ENCODE data around the gene PEX1.
"Not testable (repeated sequence)": the region's sequence is repeated elsewhere in the genome, so short reads cannot be mapped to it uniquely, and the experiment has no call there.

Gene PEX1

GRCh38 chr7:92504563-92504962, 23.8 kb downstream of the PEX1 start:
- no peak for DNase-seq (ENCODE audit: low spot score)

- no peak for DNase-seq (ENCODE audit: low spot score)
These were observed 24.6 kb downstream of the PEX1 start for GRCh38 chr7:92503767-92504166.

- DNase-seq (ENCODE audit: low spot score) = no peak
These were observed 29.8 kb downstream of the PEX1 start for GRCh38 chr7:92498557-92498956.

- no peak for DNase-seq (ENCODE audit: low spot score)
These were observed 31.4 kb downstream of the PEX1 start for GRCh38 chr7:92496876-92497275.

- DNase-seq (ENCODE audit: low spot score) = no peak
These were observed 38.7 kb downstream of the PEX1 start for GRCh38 chr7:92489634-92490033.

DNA sequence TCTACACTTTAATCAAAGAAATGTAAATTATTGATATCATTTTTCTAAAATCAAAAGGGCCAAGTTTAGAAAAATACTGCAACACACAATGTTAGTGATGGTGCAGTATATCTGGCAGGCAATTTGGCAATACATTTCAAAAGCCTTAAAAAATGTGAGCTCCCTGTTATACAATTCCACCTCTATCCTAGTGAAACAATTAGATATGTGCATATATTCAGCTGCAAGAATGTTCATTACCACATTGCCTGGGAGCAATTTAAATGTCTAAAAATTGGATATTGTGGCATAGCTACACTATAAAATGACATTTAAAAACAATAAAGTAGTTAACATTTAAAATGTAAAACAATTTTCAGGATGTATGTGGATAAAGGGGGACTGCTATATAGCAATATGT, 40.5 kb downstream of the PEX1 start:
- no peak for DNase-seq (ENCODE audit: low spot score)

DNA sequence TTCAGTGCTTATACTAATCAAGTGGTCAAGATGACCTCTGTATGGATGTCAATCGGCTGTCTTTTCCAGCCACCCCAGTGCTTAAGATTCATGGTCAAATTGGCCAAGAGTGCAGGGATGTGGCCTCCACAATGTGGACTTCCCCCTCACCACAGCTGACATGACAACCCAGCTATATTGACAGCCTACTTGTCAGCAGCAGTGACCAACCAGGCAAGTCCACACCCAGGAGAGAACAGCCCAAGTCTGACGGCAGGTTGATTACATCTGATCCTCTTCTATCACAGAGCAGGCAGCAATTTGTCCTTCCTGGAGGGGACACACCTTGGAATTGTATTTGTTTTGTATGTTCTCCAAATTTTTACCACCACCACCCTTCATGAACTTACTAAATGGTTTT, 42.3 kb downstream of the PEX1 start:
- DNase-seq (ENCODE audit: low spot score) = no peak

DNA sequence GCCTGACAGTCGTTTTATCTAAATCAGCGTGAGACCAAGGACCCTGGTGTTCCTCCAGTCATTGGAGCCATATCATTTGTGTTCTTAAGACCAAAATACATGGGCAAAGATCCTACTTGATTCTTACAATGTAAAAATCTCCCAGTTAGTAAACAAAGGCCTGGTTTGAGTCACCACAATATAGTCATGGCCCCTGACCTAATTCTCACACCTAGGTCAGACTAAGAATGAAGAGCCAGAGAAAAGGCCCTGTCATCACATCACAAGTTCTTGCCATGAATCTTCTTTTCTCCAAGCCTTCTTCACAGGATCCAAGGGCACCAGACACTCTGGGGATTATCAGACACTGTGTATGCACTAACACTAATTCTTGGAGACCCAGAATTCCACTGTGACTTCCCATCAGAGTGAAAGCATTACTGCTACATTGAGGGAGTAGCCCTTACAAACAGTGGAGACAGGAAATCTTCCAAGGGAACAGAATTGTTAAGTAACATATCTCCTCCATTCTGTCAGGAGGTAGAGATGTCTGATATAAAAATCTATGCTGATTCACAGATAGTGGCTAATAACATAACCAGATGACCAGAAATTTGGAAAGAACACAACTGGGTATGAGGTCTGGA, 42.9 kb downstream of the PEX1 start:
- no peak for DNase-seq (ENCODE audit: low spot score)

- not testable (repeated sequence) for DNase-seq (ENCODE audit: low spot score)
These were observed 44.1 kb downstream of the PEX1 start for GRCh38 chr7:92484226-92484625.

DNA sequence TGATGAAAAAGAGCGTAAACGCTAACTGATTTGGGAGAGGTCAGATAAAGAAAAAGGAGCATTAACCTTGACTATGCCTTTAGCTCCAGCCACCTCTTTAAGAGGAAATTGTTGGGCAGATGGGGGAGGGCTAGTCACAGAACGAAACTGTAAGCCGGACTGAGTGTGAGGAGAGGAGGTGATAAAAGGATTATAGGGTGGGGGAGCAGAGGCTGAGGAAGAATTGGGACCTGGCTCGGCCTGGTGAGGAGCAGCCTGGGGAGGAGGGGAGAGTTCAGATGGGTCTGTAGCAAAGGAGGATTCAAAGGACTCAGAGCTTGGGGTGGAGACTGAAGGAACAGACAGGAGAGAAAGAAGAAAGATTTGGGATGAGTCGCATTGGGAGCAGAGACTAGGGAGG, 44.7 kb downstream of the PEX1 start:
- DNase-seq (ENCODE audit: low spot score) = not testable (repeated sequence)

DNA sequence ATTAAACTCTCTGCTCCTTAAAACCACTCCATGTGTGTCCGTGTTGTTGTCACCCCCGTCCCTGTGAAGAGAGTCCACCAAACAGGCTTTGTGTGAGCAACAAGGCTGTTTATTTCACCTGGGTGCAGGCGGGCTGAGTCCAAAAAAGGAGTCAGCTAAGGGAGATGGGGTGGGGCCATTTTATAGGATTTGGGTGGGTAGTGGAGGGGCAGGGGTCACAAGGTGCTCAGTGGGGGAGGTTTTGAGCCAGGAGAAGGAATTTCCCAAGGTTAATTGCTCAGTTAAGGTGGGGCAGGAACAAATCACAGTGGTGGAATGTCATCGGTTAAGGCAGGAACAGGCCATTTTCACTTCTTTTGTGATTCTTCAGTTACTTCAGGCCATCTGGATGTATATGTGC, 49.2 kb downstream of the PEX1 start:
- not testable (repeated sequence) for DNase-seq (ENCODE audit: low spot score)

DNA sequence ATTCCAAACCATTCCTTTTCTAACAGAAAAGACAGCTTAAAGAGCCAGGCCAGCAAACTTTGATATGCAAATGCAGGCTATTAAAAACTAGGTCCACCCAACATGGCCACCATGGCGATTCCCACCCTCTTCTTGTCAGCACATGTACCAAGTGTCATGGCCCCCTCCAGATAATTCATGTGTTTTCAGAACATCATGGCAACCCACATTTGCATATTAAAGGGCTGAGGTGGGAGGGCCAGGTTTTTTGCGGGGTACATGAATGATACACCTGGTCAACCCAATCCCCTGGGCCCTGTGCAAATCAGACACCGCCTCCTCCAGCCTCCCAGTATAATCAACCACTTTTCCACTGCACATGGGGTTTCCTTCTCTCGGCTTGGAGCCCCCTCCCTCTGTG, 49.6 kb downstream of the PEX1 start:
- no peak for DNase-seq (ENCODE audit: low spot score)

- DNase-seq (ENCODE audit: low spot score) = no peak
These were observed 50.2 kb downstream of the PEX1 start for GRCh38 chr7:92478095-92478494.

DNA sequence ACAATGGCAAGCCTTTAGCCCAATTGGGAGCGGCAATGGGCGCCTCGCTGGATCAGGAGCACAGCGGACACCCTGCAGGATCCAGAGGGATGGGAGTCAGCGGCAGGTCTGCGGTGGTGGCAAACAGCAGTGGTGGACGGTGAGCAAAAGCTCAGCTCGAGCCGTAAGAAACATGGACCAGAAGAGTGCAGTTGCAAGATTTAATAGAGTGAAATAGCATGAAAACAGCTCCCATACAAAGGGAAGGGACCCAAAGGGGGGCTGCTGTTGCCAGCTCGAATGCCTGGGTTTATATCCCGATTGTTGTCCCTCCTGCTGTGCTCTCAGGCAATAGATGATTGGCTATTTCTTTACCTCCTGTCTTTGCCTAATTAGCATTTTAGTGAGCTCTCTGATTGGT, 50.6 kb downstream of the PEX1 start, which contains the start of gene ERVW-1:
ERVW-1 (minus strand) TSS at position 266 of the 400 bp plus-strand sequence. CDS start 7,565 bp downstream, outside the sequence.
- not testable (repeated sequence) for DNase-seq (ENCODE audit: low spot score)

- DNase-seq (ENCODE audit: low spot score) = not testable (repeated sequence)
These were observed 52.3 kb downstream of the PEX1 start for GRCh38 chr7:92475851-92476590.

- not testable (repeated sequence) for DNase-seq (ENCODE audit: low spot score)
These were observed 53.0 kb downstream of the PEX1 start for GRCh38 chr7:92475261-92475770.

GRCh38 chr7:92473989-92474388, 54.3 kb downstream of the PEX1 start:
- not testable (repeated sequence) for DNase-seq (ENCODE audit: low spot score)

DNA sequence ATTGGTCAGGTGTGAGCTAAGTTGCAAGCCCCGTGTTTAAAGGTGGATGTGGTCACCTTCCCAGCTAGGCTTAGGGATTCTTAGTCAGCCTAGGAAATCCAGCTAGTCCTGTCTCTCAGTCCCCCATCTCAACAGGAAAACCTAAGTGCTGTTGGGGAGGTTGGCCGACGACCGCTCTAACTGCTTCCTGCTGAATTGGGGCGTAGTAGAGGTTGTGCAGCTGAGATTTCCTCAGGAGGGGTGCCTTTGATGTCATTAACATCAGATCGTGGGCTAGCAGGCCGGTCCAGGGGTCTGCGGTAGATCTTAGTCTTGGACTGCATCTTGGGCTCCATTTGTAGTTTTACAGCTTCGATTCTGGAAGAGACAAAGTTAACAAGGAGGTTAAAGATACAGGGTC, 59.7 kb downstream of the PEX1 start:
- DNase-seq (ENCODE audit: low spot score) = not testable (repeated sequence)

- DNase-seq (ENCODE audit: low spot score) = no peak
These were observed 61.6 kb downstream of the PEX1 start for GRCh38 chr7:92466682-92467081.

GRCh38 chr7:92464515-92464914, 63.8 kb downstream of the PEX1 start:
- DNase-seq (ENCODE audit: low spot score) = no peak

- no peak for DNase-seq (ENCODE audit: low spot score)
These were observed 65.8 kb downstream of the PEX1 start for GRCh38 chr7:92462560-92462959.

DNA sequence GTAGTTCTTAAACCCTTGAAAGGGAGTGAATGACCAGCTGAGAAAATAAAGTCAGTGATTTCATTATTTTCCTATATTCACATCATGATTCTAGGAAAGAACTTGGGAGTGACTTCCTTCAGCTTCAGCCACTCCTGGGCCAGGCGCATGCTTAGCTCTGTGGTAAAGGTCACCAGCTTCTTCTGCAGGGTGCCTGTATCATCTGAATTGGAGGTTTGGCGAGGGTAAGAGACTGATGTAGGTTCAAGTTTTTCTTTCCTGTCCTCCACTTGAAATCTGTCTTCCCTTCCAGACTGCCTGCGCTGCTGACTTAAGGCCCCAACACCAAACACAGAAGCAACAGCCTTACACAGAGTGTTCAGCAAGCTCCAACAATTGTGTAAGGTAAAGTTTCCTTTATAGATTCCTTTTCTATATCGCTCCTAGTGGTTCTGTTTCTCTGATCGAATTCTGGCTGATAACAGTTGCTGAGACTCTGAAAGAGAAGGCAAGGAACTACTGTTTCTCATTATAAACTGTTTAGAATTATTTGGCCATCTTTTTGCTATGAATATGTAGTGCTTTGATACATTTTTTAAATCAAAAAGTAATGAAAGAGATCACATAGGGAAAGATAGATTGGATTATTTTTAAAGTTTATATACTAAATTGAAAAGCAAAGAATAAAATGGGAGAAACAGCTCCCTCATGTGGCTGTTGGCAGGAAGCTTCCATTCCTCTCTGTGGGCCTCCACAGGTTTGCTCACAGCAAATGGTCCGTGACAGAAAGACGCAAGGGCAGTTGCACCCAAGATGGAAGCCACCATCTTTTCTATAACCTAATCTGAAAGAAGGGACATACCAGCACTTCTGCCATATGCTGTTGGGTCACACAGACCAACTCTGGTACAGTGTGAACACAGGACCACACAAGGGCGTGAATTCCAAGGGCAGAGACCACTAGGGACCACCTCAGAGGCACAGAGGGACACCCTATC, 67.0 kb downstream of the PEX1 start:
- DNase-seq (ENCODE audit: low spot score) = peak; percentile 52

Data from AG08395 (cell line).